Activated CD4-positive, alpha-beta T cell treated with anti-CD3 and anti-CD28 coated beads for 1 hour (primary cell): ENCODE data around the gene SRSF3.

Source experiments
- DNase-seq: peaks from one replicate; pipeline ENCODE4 v3.0.0-alpha.2; 2020

Gene SRSF3

GRCh38 chr6:36624461-36625157, 30.4 kb downstream of the SRSF3 start:
- DNase-seq: no peak

- DNase-seq: no peak
Measured at GRCh38 chr6:36625158-36625919, 31.2 kb downstream of the SRSF3 start.

GRCh38 chr6:36626636-36627035, 32.5 kb downstream of the SRSF3 start:
- no peak for DNase-seq

- no peak for DNase-seq
Measured at GRCh38 chr6:36627141-36627540, 33.0 kb downstream of the SRSF3 start.

- DNase-seq: no peak
Measured at GRCh38 chr6:36627801-36628246, 33.7 kb downstream of the SRSF3 start.

- no peak for DNase-seq
Measured at GRCh38 chr6:36629784-36630183, 35.6 kb downstream of the SRSF3 start.

GRCh38 chr6:36631326-36632011, 37.3 kb downstream of the SRSF3 start:
- DNase-seq: no peak

- no peak for DNase-seq
Measured at GRCh38 chr6:36633370-36633769, 39.2 kb downstream of the SRSF3 start.

- DNase-seq: no peak
Measured at GRCh38 chr6:36633915-36634314, 39.8 kb downstream of the SRSF3 start.

GRCh38 chr6:36634317-36635108, 40.4 kb downstream of the SRSF3 start:
- DNase-seq: no peak

- DNase-seq: no peak
Measured at GRCh38 chr6:36636283-36636682, 42.1 kb downstream of the SRSF3 start.

GRCh38 chr6:36636687-36637418, 42.7 kb downstream of the SRSF3 start:
- DNase-seq: no peak

- DNase-seq: no peak
Measured at GRCh38 chr6:36638579-36638978, 44.4 kb downstream of the SRSF3 start.

GRCh38 chr6:36639171-36639808, 45.1 kb downstream of the SRSF3 start:
- no peak for DNase-seq

GRCh38 chr6:36641543-36641942, 47.4 kb downstream of the SRSF3 start:
- no peak for DNase-seq

GRCh38 chr6:36642913-36643817, 49.0 kb downstream of the SRSF3 start:
- DNase-seq: no peak

- DNase-seq: no peak
Measured at GRCh38 chr6:36643977-36644376, 49.8 kb downstream of the SRSF3 start.

- no peak for DNase-seq
Measured at GRCh38 chr6:36649086-36649485, 54.9 kb downstream of the SRSF3 start.

GRCh38 chr6:36649701-36650484, 55.7 kb downstream of the SRSF3 start:
- DNase-seq: no peak
